Measurements from ENCODE around the gene AREL1.
A peak's percentile ranks its signal among the peaks of the same experiment; 100 is the strongest.

AREL1 gene

GRCh38 chr14:74614508-74615495 lies 98.1 kb downstream of the AREL1 start:
- ChIA-PET POLR2A (no interaction called here), CTCF (interaction anchor here (0.7 to 2.7 kb wide), 4 partner anchors 8 to 225 kb away, joined by 3 to 8 read pairs (median 4); no protein-coding TSS in a partner anchor)
- no peak for TF ChIP-seq CTCF (IDR thresholded peaks at IDR 0.05; ENCODE audit: control extremely low read depth, extremely low read depth, low read depth, missing control alignments)
- peak; percentile 57 for DNase-seq (ENCODE audit: extremely low spot score)

GRCh38 chr14:74613211-74613914 lies 99.5 kb downstream of the AREL1 start:
- no peak for TF ChIP-seq CTCF (IDR thresholded peaks at IDR 0.05; ENCODE audit: control extremely low read depth, extremely low read depth, low read depth, missing control alignments)
- ChIA-PET CTCF (interaction anchor here (0.7 to 6.1 kb wide), 23 partner anchors 11 to 224 kb away, joined by 3 to 96 read pairs (median 5); partner anchors contain the start of genes ISCA2 and NPC2), POLR2A (no interaction called here)
- no peak for DNase-seq (ENCODE audit: extremely low spot score)

- CTCF ChIA-PET, result interaction anchor here (0.7 to 6.1 kb wide), 37 partner anchors 11 to 296 kb away, joined by 3 to 96 read pairs (median 4); partner anchors contain the start of genes ISCA2 and NPC2
- peak; percentile 83 for TF ChIP-seq CTCF (IDR thresholded peaks at IDR 0.05; ENCODE audit: control extremely low read depth, extremely low read depth, low read depth, missing control alignments)
- POLR2A ChIA-PET, result no interaction called here
- peak; percentile 87 for DNase-seq (ENCODE audit: extremely low spot score)
These were observed 100.4 kb downstream of the AREL1 start for GRCh38 chr14:74612350-74613021.

GRCh38 chr14:74611650-74612349 lies 101.1 kb downstream of the AREL1 start, which contains the start of gene LTBP2:
TSS of gene LTBP2 (minus strand) at chr14:74612237. CDS start at chr14:74611944, 293 bp downstream.
- CTCF ChIA-PET, result interaction anchor here (0.7 to 6.1 kb wide), 31 partner anchors 12 to 296 kb away, joined by 3 to 96 read pairs (median 4); partner anchors contain the start of genes ISCA2 and NPC2
- no peak for DNase-seq (ENCODE audit: extremely low spot score)
- POLR2A ChIA-PET, result no interaction called here
- no peak for TF ChIP-seq CTCF (IDR thresholded peaks at IDR 0.05; ENCODE audit: control extremely low read depth, extremely low read depth, low read depth, missing control alignments)

All from GM10248 (cell line).